SH-SY5Y (cell line): ENCODE results near the gene MT1H.

Source experiments
- GATA2 ChIP-seq: IDR thresholded peaks from 2 replicates; pipeline ENCODE4 v1.6.1; 2011; ENCODE audit warnings: mild to moderate bottlenecking, low read depth, low read length
- GATA3 ChIP-seq: IDR thresholded peaks from 2 replicates; pipeline ENCODE4 v1.6.1; 2011; ENCODE audit warnings: low read depth, mild to moderate bottlenecking, low read length, moderate library complexity

DNA sequence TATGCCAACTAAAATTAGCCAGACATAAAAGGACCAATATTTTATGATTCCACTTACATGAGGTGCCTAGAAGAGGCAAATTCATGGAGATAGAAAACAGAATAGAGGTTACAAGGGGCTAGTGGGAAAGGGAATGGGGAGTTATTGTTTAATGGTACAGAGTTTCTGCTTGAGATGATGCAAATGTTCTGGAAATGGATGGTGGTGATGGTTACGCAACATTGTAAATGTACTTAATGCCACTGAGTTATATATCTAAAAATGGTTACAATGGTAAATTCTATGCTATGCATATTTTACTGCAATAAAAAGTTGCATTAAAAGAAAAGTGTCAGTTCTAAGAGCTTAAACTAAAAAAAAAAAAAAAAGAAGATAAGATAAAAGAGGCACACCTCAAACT, 30.6 kb downstream of the MT1H start:
- TF ChIP-seq GATA3: no peak
- no peak for TF ChIP-seq GATA2
